Fibroblast of lung (primary cell): Measurements from ENCODE around the gene RRP7A.
"Not testable (repeated sequence)": the region's sequence is repeated elsewhere in the genome, so short reads cannot be mapped to it uniquely, and the experiment has no call there.

Source experiments
- EZH2 ChIP-seq: IDR thresholded peaks from 2 replicates; pipeline ENCODE4 v1.5.1; 2012; ENCODE audit warnings: low read length, control low read depth, mild to moderate bottlenecking; ENCODE audit errors: missing control alignments
- TF ChIP-seq, protein P1 (sequence below), 2 donors: IDR thresholded peaks in 1 of 2; conservative IDR thresholded peaks in 1 of 2; 1 replicate in 1 of 2; 2 replicates in 1 of 2; pipeline ENCODE4 v1.5.1; 2011 to 2012; ENCODE audit warnings: low read length in 2 of 2, control low read depth in 1 of 2, inconsistent platforms in 1 of 2, low read depth in 1 of 2, mild to moderate bottlenecking in 1 of 2

DNA sequence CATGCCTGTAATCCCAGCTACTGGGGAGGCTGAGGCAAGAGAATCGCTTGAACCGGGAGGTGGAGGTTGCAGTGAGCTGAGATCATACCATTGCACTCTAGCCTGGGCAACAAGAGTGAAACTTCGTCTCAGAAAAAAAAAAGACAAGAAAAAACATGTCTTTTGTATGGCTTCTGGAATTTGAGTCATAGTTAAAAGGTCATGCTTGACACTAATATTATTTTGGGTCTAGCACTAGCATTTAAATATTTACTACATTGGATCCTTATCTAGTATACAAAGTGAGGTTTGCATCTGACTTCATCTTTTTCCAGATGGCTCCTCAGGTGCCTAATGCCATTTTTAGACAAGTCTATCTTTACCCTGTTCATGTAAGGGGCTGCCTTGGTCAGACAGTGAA, 44.3 kb upstream of the RRP7A start:
- TF ChIP-seq, protein P1, sequence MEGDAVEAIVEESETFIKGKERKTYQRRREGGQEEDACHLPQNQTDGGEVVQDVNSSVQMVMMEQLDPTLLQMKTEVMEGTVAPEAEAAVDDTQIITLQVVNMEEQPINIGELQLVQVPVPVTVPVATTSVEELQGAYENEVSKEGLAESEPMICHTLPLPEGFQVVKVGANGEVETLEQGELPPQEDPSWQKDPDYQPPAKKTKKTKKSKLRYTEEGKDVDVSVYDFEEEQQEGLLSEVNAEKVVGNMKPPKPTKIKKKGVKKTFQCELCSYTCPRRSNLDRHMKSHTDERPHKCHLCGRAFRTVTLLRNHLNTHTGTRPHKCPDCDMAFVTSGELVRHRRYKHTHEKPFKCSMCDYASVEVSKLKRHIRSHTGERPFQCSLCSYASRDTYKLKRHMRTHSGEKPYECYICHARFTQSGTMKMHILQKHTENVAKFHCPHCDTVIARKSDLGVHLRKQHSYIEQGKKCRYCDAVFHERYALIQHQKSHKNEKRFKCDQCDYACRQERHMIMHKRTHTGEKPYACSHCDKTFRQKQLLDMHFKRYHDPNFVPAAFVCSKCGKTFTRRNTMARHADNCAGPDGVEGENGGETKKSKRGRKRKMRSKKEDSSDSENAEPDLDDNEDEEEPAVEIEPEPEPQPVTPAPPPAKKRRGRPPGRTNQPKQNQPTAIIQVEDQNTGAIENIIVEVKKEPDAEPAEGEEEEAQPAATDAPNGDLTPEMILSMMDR (conservative IDR thresholded peaks at IDR 0.05 in 1 of 2, IDR thresholded peaks at IDR 0.05 in 1 of 2; ENCODE audit: low read depth in 1 of 2, low read length in 2 of 2), result not testable (repeated sequence)
- not testable (repeated sequence) for TF ChIP-seq EZH2
